ENCODE results near the gene PMM2. TPM values are rescaled to one million over a fixed set of nuclear protein-coding genes. Genes with fewer than 3 reads are reported as not detected.

The PMM2 gene
- total and polyA plus RNA-seq, 2 experiments from 2014 or later, result 28.4 to 31.3 TPM

DNA sequence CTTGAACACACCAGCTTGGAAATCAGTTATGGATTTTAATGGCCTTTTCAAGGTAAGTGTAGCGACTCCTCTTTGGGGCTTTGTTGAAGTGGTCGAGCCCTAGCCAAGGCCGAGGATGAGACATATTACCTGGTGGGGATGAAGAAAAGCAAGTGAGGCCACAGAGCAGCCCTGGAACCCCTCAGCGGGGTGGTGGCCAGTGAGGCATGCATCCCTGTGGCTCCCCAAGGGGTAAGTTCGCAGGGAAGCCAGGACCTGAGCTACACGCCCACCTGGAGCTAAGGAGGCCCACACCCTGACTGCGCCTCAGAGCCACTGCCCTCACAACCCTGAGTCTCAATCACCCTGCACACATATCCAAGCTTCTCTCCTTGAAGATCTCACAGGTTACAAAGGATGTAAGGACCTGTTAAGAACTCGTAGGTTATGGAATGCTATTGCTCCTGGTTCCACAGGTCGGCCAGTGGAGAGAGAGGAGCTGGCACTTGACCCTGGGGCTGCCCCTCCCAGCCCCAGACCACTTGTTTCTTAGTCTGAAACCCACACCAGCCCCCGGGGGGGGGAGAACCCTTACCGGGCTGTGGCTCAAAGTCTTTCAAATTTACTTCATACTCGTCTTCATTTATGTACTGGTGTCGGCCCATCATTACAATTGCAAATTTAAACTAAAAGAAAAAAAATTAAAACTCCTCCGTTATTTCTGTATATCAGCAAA lies 96.5 kb downstream of the PMM2 start:
- no peak overlapping the region for H3K4me2 ChIP-seq
- H3K27me3 ChIP-seq, result no peaks in the 10 kb centered on the region
- WGBS (ENCODE audit: low lambda C conversion rate, missing lambda C conversion rate), result 96% methylated on average over 14 of the region's 14 CpGs
- H3K4me1 ChIP-seq (ENCODE audit: insufficient read depth), result no peaks in the 10 kb centered on the region
- TF ChIP-seq EZH2phosphoT487 (IDR thresholded peaks at IDR 0.05; ENCODE audit: low read depth, severe bottlenecking, unreplicated experiment) (no peak), EZH2 (IDR thresholded peaks at IDR 0.05; ENCODE audit: borderline replicate concordance) (no peak), CTCF (IDR thresholded peaks at IDR 0.05; ENCODE audit: poor library complexity) (no peak)
- H2AFZ ChIP-seq, result no peak overlapping the region
- no peaks in the 10 kb centered on the region for H3K9me2 ChIP-seq (replicated peaks; ENCODE audit: insufficient read depth)
- no peaks in the 10 kb centered on the region for H4K20me1 ChIP-seq (ENCODE audit: insufficient read depth, poor library complexity, severe bottlenecking)
- H3K79me2 ChIP-seq, result no peaks in the 10 kb centered on the region
- H3K4me3 ChIP-seq, result no peak overlapping the region
- no peak overlapping the region for H3K27ac ChIP-seq
- no peaks in the 10 kb centered on the region for H3K9me3 ChIP-seq (ENCODE audit: low read depth)
- no peak for DNase-seq (ENCODE audit: low spot score)
- H3K36me3 ChIP-seq (replicated peaks; ENCODE audit: insufficient read depth, low read depth), result no peaks in the 10 kb centered on the region

- no peak overlapping the region for H3K27ac ChIP-seq
- no peaks in the 10 kb centered on the region for H3K9me2 ChIP-seq (replicated peaks; ENCODE audit: insufficient read depth)
- H3K27me3 ChIP-seq, result no peaks in the 10 kb centered on the region
- 98% methylated on average over 21 of the region's 21 CpGs for WGBS (ENCODE audit: low lambda C conversion rate, missing lambda C conversion rate)
- H3K79me2 ChIP-seq, result no peaks in the 10 kb centered on the region
- no peaks in the 10 kb centered on the region for H3K9me3 ChIP-seq (ENCODE audit: low read depth)
- H3K36me3 ChIP-seq (replicated peaks; ENCODE audit: insufficient read depth, low read depth), result no peaks in the 10 kb centered on the region
- TF ChIP-seq EZH2 (IDR thresholded peaks at IDR 0.05; ENCODE audit: borderline replicate concordance), result no peak
- no peak for TF ChIP-seq CTCF (IDR thresholded peaks at IDR 0.05; ENCODE audit: poor library complexity)
- TF ChIP-seq EZH2phosphoT487 (IDR thresholded peaks at IDR 0.05; ENCODE audit: low read depth, severe bottlenecking, unreplicated experiment), result no peak
- H2AFZ ChIP-seq, result no peak overlapping the region
- H3K4me2 ChIP-seq, result no peak overlapping the region
- DNase-seq (ENCODE audit: low spot score), result no peak
- H4K20me1 ChIP-seq (ENCODE audit: insufficient read depth, poor library complexity, severe bottlenecking), result no peaks in the 10 kb centered on the region
- H3K4me1 ChIP-seq (ENCODE audit: insufficient read depth), result no peaks in the 10 kb centered on the region
- H3K4me3 ChIP-seq, result no peak overlapping the region
Observed at GRCh38 chr16:8894736-8895334, 97.2 kb downstream of the PMM2 start.

GRCh38 chr16:8898660-8899318 lies 101.2 kb downstream of the PMM2 start:
- Histone ChIP-seq H4K20me1 (ENCODE audit: insufficient read depth, poor library complexity, severe bottlenecking) (no peaks in the 10 kb centered on the region), H3K36me3 (replicated peaks; ENCODE audit: insufficient read depth, low read depth) (no peaks in the 10 kb centered on the region), H3K4me2 (no peak overlapping the region), H3K4me1 (ENCODE audit: insufficient read depth) (no peaks in the 10 kb centered on the region), H3K4me3 (no peak overlapping the region), H2AFZ (no peak overlapping the region), H3K9me3 (ENCODE audit: low read depth) (no peaks in the 10 kb centered on the region), H3K27ac (no peak overlapping the region), H3K27me3 (no peaks in the 10 kb centered on the region), H3K79me2 (no peaks in the 10 kb centered on the region), H3K9me2 (replicated peaks; ENCODE audit: insufficient read depth) (no peaks in the 10 kb centered on the region)
- 97% methylated on average over 3 of the region's 3 CpGs for WGBS (ENCODE audit: low lambda C conversion rate, missing lambda C conversion rate)
- TF ChIP-seq CTCF (IDR thresholded peaks at IDR 0.05; ENCODE audit: poor library complexity) (no peak), EZH2 (IDR thresholded peaks at IDR 0.05; ENCODE audit: borderline replicate concordance) (no peak), EZH2phosphoT487 (IDR thresholded peaks at IDR 0.05; ENCODE audit: low read depth, severe bottlenecking, unreplicated experiment) (no peak)
- no peak for DNase-seq (ENCODE audit: low spot score)

Other genes starting within 250 kb of the PMM2 start
- gene TMEM114, start 207.3 kb upstream of the PMM2 start, total RNA-seq, result not detected in 2 replicates
- not detected in 2 replicates for gene TMEM114, start 207.3 kb upstream of the PMM2 start, polyA plus RNA-seq
- 16.9 and 17.6 TPM in 2 replicates for gene METTL22, start 176.1 kb upstream of the PMM2 start, total RNA-seq
- gene METTL22, start 176.1 kb upstream of the PMM2 start, polyA plus RNA-seq, result 19.7 and 35.1 TPM in 2 replicates
- 50.1 and 59.1 TPM in 2 replicates for gene ABAT, start 123.2 kb upstream of the PMM2 start, total RNA-seq
- 18.8 and 31.2 TPM in 2 replicates for gene ABAT, start 123.2 kb upstream of the PMM2 start, polyA plus RNA-seq
- gene TMEM186, start 200 bp upstream of the PMM2 start, total RNA-seq, result 8.4 and 10.9 TPM in 2 replicates
- gene TMEM186, start 200 bp upstream of the PMM2 start, polyA plus RNA-seq, result 18.7 and 20.4 TPM in 2 replicates
- gene CARHSP1, start 71.2 kb downstream of the PMM2 start, total RNA-seq, result 113 and 140 TPM in 2 replicates
- gene CARHSP1, start 71.2 kb downstream of the PMM2 start, polyA plus RNA-seq, result 164 and 167 TPM in 2 replicates
- gene LITAFD, start 84.5 kb downstream of the PMM2 start, total RNA-seq, result not detected in 2 replicates
- gene LITAFD, start 84.5 kb downstream of the PMM2 start, polyA plus RNA-seq, result not detected in 2 replicates
- 40.8 and 44.2 TPM in 2 replicates for gene USP7, start 166.1 kb downstream of the PMM2 start, total RNA-seq
- 38.0 and 46.7 TPM in 2 replicates for gene USP7, start 166.1 kb downstream of the PMM2 start, polyA plus RNA-seq

Measured in hepatocyte (in vitro differentiated cells).